GM19099 (cell line): ENCODE results near the gene TMEM138.

Experiments
- POLR2A ChIP-seq: IDR thresholded peaks from 3 replicates; pipeline ENCODE4 v1.6.1; 2011; ENCODE audit warnings: low read depth; ENCODE audit not compliant: insufficient read length; ENCODE audit errors: extremely low read depth

Gene TMEM138

DNA sequence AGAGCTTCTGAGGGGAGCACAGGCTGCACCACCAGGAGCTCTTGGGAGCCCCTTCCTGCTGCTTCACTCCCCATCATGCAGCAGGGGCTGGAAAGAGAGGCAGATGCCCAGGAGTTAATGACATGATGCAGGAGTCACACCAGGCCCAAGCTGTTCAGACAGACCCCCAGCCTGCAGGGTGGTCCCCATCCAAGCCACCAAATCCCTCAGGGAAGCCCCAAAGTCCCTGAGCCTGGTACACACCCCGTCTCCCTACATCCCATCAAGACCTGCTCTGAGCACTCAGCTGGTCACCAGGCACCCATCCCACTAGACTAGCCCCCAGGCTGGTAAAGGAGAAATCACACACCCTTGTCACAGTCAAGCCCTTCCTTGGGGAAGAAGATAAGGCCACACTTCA, 11.8 kb upstream of the TMEM138 start:
- TF ChIP-seq POLR2A: no peak

DNA sequence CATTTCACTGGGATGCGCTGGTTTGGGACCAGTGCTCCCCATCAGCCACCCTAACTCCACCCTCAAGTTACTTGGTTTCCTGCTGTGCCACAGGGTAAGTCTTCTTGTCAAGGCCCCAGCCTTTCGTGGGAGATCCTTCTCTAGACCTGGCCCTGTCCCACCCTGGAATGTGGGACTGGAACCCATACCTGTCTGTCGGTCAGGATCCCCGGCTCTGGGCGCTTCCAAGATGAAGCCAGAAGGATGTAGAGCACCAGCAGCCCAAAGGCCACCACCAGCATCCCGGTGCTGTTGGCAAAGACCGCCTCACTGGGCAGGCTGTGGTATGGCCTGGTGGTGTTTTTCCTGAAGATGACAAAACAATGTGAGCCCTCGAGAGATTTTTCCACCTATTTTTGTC, 11.4 kb upstream of the TMEM138 start:
- TF ChIP-seq POLR2A: no peak

DNA sequence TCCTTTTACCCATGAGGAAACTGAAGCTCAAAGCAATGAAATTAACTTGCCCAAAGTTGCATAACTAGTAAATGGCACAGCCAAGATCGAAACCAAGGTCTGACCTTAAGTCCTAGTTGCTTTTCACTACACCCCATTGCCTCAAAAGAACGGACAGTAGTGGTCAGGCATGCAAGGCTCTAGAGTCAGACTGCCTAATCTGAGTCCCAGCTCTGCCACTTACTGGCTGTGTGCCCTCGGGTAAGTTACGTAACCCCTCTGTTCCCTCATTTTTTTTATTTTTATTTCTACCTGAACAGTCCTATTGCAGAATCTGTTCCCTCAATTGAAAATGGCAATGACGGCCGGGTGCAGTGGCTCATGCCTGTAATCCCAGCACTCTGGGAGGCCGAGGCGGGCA, 10.1 kb upstream of the TMEM138 start:
- no peak for TF ChIP-seq POLR2A

DNA sequence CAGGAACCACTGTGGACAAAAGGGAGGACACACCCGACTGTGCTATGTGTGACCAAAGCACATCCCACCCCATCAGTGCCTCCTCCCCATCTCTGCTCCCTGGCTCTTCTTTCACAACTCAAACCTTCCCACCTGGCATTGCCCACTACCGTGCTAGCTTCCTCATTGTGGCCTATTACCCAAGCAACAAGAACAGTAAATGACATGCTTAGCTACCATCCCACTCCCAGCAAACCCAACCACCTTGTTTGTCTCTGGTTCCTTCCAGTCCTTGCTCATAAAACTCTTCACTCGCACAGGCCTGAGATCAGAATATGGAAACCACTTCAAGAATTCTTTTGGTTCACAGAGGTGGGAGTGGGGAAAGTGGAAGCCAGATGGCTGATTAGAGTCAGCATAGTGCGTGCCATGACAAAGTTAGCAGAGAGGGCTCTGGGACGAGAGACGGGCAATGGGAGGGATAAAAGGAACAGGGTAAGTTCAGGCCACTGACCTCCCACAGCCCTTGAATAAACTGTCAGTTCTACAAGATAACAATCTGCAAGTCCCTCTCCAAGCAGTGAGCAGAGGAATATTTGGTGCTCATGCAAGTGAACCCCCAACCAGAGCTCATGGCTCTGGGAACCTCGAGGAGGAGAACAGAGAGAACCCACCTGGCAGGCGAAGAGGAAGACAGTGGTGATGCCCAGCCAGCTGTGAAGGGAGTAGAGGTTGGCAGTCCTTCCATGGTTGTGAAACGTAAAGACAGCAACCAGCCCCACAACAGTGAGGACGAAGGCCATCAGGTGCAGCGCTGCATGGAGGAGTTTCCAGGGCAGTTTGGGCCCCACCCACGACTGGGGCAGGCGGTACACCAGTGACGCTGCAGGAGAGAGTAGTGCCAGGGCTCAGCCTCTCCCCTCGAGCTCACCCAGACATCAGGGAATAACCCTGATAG, 8.8 kb upstream of the TMEM138 start:
- TF ChIP-seq POLR2A: no peak

DNA sequence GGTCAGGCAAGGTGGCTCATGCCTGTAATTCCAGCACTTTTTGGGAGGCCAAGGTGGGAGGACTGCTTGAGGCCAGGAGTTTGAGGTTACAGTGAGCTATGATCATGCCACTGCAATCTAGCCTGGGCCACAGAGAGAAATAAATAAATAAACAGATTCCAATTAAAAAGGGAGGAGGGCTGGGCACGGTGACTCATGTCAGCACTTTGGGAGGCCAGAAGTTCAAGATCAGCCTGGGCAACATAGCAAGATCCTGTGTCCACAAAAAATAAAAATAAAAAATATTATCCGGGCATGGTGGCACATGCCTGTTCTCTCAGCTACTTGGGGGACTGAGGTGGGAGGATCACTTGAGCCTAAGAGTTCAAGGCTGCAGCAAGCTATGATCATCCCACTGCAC, 8.0 kb upstream of the TMEM138 start:
- no peak for TF ChIP-seq POLR2A

DNA sequence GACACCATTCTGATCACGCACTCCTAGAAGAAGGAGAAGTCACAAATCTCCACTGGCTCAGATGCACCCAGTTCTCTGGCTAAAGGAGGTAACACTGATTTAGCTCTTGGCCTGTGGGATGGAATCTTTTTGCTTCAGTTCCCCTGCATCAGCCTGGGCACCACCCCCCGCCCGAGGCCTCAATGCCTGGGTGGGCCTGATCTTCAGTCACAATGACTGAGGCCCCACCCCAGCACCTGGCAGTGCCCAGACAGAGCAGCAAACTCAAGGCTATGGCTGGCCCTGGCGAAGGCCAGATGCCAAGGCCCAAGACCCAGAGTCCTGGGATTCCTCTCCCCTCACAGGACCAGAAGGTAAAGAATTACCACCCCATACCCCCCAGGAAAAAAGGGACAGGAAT, 5.5 kb upstream of the TMEM138 start:
- no peak for TF ChIP-seq POLR2A

DNA sequence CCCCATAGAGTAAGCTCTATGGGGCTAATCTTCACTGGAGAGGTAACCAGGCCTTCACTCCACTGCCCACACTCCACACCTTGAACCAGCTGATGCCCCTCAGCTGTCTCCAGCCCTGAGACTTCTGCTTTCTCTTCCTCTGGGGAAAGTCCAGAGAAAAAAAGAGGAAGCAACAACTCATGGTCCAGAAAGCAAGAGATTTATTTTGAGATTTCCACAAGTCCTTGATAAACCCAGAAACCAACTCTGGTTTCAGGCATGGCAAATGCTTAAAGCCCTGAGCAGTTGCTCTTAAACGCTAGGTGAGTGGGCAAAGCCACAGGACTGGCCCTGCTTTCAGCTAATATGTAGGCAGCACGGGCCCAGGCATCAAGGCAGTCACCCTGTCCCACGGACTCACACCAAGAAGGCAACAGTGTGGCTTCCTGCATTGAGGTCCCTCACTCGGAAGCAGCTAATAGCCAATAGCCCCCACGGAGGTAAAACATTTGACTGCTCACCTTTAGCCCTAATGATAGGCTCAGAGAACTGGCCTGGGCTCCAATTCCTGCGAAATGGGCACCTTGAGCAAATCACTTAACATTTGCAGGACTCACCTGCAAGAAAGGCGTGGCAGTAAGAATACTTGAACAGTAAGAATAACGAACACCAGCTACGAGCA, 4.8 kb upstream of the TMEM138 start:
- TF ChIP-seq POLR2A: no peak

DNA sequence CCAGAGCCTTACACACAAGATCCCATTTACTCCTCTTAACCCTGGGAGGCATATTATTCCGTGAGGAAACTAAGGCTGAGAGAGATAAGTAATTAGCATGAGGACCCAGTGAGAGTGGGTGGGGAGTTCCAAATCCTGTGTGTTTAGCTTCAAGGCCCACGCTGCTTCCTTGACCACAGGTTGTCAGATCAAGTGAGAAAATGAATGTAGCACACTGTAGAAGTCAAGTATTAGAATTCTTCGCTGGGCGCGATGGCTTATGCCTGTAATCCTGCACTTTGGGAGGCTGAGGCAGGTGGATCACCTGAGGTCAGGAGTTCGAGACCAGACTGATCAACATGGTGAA, 4.3 kb upstream of the TMEM138 start:
- TF ChIP-seq POLR2A: no peak

DNA sequence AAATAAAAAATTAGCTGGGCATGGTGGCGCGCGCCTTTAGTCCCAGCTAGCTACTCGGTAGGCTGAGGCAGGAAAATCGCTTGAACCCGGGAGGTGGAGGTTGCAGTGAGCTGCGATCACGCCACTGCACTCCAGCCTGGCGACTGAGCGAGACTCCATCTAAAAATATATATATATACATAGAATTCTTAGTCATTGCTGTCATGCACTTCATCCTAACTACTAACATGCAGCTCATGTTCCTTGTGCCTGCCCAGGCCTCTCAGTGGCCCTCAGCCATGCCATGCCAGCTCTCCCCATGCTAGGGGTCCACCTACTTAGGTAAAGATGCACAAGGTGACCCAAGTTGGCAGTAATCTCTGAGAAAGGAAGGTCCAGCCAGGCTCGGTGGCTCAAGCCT, 3.6 kb upstream of the TMEM138 start:
- no peak for TF ChIP-seq POLR2A

DNA sequence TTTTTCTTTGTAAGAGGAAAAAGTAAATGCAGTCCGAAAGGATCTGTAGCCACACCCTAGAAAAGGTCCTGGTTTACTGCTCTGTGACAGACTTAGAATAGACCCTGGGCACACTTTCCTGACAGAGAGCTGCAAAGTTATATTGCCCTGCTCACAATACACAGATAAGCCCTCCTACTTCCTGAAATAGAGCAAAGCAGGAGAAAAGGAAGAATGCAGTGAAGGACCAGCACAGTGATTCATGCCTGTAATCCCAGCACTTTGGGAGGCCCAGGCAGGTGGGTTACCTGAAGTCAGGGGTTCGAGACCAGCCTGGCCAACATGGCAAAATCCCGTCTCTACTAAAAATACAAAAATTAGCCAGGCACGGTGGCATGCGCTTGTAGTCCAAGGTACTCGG, 2.7 kb upstream of the TMEM138 start:
- TF ChIP-seq POLR2A: no peak

DNA sequence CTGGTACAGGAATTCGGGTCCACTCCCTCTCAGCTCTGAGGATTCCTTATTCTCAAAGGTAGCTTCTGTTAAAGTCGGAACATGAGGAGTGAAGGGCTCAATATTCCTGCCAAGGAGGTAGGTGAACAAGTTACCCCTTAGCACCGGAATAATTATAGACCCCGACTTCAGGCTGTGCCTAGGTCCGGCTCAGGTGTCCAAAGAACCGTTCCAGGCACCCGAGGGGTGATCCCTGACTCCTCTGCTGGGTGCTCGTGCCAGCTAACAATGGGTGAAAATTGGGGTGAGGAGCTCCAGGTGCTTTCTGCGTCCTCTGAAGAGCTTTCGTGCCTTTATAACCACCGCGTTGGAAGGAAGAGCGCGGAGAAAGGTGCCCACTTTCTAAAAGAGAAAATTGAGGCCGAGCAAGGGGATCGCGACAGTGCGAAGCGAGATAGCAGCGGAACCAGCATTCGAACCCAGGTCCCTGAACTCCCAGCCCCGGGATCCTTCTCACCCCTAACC, 885 bp upstream of the TMEM138 start:
- no peak for TF ChIP-seq POLR2A

DNA sequence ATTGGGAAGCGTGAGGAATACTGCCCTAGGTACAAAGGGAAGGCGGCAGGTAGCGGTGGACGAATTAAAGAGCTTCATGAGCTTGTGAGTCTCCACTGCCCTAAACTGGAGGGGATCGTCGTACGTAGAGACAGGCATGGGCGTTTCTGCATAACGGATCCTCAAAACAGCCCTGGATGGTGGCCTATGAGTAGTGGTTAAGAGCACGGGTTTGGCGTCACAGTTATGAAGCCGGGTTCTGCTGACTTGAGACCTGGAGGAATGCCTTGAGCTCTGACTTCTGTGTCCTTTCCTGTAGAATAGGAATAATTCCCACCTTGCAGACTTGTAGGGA, 335 bp downstream of the TMEM138 start:
- no peak for TF ChIP-seq POLR2A

DNA sequence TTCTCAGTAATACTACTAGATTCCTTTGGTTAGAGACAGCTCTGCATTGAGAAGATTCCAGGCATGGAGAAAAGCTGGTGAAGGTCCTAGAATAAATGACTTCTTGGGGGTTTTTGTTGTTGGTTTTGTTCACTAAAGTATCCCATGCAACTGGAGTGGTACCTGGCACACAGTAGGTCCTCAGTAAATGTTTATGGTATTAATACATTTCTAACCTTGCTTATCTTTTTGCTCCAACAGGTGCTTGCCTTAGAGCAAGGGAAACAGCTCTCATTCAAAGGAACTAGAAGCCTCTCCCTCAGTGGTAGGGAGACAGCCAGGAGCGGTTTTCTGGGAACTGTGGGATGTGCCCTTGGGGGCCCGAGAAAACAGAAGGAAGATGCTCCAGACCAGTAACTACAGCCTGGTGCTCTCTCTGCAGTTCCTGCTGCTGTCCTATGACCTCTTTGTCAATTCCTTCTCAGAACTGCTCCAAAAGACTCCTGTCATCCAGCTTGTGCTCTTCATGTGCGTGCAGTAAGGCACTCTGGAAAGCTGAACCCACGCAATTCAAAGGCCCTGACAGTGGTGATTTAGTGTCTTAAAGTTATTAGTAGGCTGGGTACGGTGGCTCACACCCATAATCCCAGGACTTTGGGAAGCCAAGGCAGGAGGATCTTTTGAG, 2.0 kb downstream of the TMEM138 start:
- no peak for TF ChIP-seq POLR2A

DNA sequence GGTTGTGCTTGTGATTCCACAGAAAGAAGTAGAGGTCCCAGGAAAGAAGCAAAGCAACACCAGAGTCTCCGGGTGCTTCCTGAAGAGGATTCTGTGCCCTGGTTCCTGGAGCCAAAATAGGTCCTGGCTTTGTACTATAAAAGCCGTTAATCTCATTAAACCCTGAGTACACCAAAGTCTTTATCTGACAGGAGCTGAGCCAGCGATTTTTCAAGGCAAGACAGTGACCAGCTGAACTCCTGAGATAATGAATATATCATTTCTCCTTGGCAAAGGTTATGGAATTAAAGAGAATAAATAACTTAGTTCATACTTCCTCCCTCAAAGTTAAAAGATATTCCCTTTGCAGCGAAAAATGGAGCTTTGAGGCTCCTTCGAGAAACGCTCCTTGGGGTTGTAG, 5.2 kb downstream of the TMEM138 start:
- no peak for TF ChIP-seq POLR2A

DNA sequence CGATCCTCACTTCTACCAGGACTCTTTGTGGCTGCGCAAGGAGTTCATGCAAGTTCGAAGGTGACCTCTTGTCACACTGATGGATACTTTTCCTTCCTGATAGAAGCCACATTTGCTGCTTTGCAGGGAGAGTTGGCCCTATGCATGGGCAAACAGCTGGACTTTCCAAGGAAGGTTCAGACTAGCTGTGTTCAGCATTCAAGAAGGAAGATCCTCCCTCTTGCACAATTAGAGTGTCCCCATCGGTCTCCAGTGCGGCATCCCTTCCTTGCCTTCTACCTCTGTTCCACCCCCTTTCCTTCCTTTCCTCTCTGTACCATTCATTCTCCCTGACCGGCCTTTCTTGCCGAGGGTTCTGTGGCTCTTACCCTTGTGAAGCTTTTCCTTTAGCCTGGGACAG, 6.5 kb downstream of the TMEM138 start:
- no peak for TF ChIP-seq POLR2A

DNA sequence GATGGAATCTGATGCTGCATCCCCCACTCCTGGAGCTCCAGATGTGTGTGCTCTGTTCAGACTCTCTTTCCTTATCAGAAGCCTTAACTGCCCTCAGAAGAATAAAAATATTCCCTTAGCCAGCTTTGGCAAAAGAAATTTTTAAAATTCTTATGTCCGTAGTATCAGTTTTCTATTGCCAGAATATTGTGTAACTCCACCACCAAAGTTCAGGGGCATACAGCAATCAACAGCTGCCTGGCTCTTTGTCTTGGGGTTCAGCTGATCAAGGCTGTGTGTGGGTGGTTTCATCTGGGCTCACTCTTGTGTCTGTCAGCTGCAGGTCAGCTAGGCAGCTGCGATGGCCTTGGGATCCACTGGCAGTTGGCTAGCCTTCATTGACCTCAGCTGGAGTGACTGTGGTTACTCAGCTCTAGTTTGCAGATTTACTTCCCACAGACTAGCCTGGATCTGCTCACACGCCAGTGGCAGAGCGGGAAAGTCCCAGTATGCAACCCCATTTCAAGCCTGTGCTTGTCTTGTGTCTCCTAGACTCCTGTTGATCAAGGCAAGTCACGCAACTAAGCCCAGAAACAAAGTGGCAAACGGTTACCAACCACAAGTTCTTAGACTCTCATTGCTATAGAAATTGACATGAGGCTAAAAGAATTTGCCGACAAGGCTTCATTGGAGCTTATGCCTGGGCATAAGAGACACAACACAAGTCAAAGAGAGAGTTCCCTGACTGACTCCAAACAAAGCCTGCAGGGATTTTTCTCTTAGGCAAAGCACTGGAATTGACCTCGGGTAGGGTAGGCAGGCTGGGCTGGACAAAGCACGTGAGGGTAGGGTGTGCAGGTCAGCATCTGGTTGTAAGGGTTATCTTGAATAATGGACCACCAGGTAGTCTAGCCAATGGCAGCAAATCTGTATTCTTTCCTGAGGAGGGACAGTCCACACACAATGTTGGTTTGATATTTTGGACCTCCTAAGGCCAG, 7.5 kb downstream of the TMEM138 start:
- TF ChIP-seq POLR2A: no peak
